HG02970 (cell line): ENCODE results near the gene XPO1.
"Not testable (repeated sequence)": the region's sequence is repeated elsewhere in the genome, so short reads cannot be mapped to it uniquely, and the experiment has no call there.

Experiments
- ATAC-seq: cut with Tn5 transposase; IDR thresholded peaks from one replicate; pipeline ENCODE4 v1.9.1; 2021; ENCODE audit warnings: mild to moderate bottlenecking, moderate library complexity, moderate number of reproducible peaks; ENCODE audit not compliant: unreplicated experiment, low FRiP score

XPO1 gene, protein sequence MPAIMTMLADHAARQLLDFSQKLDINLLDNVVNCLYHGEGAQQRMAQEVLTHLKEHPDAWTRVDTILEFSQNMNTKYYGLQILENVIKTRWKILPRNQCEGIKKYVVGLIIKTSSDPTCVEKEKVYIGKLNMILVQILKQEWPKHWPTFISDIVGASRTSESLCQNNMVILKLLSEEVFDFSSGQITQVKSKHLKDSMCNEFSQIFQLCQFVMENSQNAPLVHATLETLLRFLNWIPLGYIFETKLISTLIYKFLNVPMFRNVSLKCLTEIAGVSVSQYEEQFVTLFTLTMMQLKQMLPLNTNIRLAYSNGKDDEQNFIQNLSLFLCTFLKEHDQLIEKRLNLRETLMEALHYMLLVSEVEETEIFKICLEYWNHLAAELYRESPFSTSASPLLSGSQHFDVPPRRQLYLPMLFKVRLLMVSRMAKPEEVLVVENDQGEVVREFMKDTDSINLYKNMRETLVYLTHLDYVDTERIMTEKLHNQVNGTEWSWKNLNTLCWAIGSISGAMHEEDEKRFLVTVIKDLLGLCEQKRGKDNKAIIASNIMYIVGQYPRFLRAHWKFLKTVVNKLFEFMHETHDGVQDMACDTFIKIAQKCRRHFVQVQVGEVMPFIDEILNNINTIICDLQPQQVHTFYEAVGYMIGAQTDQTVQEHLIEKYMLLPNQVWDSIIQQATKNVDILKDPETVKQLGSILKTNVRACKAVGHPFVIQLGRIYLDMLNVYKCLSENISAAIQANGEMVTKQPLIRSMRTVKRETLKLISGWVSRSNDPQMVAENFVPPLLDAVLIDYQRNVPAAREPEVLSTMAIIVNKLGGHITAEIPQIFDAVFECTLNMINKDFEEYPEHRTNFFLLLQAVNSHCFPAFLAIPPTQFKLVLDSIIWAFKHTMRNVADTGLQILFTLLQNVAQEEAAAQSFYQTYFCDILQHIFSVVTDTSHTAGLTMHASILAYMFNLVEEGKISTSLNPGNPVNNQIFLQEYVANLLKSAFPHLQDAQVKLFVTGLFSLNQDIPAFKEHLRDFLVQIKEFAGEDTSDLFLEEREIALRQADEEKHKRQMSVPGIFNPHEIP (N-terminal part only)

GRCh38 chr2:61538200-61538919, at the start of gene XPO1:
Gene XPO1, minus strand, starts transcription at chr2:61538356. Its CDS starts 4,459 bp downstream, at chr2:61533897.
- peak; percentile 84 for ATAC-seq

DNA sequence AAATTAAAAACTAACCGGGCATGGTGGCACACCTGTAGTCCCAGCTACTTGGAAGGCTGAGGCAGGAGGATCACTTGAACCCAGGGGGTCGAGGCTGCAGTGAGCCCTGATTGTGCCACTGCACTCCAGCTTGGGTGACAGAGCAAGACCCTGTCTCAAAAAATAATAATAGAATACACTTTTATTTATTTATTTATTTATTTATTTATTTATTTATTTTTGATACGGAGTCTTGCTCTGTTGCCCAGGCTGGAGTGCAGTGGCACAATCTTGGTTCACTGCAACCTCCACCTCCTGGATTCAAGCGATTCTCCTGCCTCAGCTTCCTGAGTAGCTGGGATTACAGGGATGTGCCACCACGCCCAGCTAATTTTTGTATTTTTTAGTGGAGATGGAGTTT, 48.8 kb upstream of the XPO1 start:
- ATAC-seq = not testable (repeated sequence)

DNA sequence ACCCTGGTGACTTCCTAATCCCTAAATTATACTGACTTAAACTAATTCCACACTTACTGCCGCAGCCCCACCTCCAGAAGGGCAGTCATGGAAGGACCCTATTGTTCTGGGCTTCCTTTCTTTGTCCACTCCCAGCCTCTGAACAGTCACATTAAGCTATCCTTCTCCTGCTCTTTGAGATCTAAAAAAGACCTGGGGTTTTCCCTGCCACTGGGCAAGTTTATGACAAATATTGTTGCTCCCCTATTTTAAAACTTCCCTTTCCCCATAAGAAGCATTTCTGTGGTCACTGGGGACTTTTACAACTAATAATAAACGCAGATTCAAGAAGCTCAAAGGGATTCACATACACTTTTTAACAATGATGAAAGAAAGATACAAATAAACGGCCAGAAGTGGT, 47.2 kb upstream of the XPO1 start:
- no peak for ATAC-seq

DNA sequence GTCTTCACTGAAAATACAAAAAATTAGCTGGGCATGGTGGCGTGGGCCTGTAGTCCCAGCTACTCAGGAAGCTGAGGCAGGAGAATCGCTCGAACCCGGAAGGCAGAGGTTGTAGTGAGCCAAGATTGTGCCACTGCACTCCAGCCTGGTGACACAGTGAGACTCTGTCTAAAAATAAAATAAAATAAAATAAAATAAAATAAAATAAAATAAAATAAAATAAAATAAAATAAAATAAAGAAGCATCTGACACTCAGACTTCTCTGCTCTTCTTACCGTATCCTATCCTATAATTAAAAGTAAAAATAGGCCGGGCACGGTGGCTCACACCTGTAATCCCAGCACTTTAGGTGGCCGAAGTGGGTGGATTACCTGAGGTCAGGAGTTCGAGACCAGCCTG, 46.2 kb upstream of the XPO1 start:
- not testable (repeated sequence) for ATAC-seq

GRCh38 chr2:61582165-61582564, 44.0 kb upstream of the XPO1 start:
- ATAC-seq = no peak

DNA sequence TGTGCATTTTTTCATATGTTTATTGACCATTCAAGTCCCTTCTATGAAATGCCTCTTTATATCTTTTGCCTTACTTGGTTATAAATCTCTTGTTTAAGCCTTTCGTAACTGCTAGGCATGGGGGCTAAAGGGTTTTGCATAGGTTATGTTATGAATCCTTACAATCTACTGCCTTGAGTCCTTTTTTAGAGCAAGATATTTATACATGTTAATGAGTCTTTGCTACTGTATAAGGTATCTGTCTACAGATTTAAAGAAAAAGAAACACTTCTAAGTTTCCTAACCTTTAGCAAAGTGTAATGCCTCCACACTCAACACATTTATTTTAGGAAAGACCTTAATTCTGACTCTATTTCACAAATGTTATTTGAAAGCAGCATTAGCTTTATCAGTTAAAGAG, 43.6 kb upstream of the XPO1 start:
- ATAC-seq = no peak

- ATAC-seq = no peak
Measured at GRCh38 chr2:61575447-61575859, 37.3 kb upstream of the XPO1 start.

GRCh38 chr2:61566566-61566965, 28.4 kb upstream of the XPO1 start:
- ATAC-seq = no peak

DNA sequence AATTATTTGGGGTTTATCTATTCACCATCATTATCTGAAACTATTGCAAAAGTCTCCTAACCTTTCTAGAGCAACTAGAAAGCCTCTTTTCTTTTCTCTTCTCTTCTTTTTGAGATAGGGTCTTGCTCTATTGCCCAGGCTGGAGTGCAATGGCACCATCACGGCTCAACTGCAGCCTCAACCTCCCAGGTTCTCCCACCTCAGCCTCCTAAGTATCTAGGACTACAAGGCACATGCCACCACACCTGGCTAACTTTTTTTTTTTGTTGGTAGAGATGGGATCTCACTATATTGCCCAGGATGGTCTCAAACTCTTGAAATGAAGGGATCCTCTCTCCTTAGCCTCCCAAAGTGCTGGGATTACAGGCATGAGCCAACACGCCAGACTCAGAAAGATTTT, 24.5 kb upstream of the XPO1 start:
- ATAC-seq = no peak

DNA sequence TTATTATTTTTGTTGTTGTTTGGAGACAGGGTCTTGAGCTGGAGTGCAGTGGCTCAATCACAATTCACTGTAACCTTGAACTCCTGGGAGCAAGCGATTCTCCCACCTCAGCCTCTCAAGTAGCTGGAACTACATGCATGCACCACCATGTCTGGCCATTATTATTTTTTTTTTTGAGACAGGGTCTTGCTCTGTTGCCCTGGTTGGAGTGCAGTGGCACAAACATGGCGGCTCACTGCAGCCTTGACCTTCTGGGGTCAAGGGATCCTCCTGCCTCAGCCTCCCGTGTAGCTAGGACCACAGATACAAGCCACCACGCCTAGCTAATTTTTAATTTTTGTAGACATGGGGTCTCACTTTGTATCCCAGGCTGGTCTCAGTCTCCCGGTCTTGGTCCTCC, 20.0 kb upstream of the XPO1 start:
- no peak for ATAC-seq

DNA sequence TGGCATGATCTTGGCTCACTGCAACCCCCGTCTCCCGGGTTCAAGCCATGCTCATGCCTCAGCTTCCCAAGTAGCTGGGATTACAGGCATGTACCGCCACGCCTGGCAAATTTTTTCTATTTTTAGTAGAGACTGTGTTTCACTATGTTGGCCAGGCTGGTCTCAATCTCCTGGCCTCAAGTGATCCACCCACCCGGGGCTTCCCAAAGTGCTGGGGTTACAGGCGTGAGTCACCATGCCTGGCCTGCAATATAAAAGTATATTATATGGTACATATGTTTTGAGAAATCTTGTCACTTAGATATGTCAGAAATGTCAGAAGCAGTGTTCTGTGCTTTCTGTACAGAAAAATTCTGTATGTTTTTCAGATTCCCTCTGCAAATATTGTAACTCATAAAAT, 19.2 kb upstream of the XPO1 start:
- no peak for ATAC-seq

- no peak for ATAC-seq
Measured at GRCh38 chr2:61554604-61555003, 16.4 kb upstream of the XPO1 start.

- ATAC-seq = no peak
Measured at GRCh38 chr2:61550375-61551209, 12.4 kb upstream of the XPO1 start.

DNA sequence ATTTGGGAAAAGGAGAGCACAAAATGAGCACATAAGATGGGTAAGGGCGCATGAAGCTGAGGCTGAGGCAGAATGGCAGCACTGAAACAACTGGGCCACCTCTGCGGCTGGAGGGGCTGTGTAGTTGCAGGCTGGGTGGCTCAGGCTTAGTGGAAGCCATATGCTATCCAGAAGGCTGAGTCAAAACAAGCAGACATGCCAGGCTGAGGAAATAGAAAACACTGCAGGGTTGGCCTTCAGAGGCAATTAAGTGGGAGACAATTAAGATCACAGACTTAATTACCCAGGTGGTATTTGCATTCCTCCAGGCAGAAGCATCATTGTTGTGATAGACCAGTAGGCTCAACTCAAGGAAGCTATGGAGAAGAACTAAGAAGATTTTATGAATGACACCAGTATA, 11.4 kb upstream of the XPO1 start:
- no peak for ATAC-seq

DNA sequence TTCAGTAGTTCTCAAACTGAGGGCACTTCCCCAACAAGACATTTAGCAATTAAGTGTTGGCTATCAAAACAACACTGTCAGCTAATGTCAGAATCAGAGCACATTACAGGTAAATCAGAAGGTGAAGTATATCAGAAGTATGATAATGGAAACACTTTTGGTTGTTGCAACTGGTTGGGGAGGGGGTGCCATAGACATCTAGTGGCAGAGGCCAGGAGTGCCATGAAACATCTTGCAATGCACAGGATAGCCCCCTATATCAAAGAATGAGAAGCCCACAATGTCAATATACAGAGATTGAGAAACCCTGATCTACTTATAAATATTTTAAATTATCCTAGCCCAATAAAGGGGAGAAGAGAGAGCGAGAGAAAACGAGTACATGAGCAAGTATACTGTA, 4.9 kb upstream of the XPO1 start:
- no peak for ATAC-seq

- not testable (repeated sequence) for ATAC-seq
Measured at GRCh38 chr2:61540167-61540566, 2.0 kb upstream of the XPO1 start.

- no peak for ATAC-seq
Measured at GRCh38 chr2:61538920-61539520, 864 bp upstream of the XPO1 start.

DNA sequence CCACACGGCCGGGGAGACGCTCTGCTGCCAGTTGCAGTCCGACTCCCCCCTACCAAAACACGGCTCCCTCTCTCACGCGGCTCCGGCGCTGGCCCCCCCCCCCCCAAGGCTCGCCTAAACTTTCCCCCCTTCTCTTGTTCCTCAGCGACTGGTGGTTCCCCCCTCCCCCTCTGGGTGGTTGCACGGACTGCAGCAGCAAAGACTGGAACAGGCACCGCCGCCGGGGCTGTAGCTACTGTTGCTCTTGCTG, 281 bp downstream of the XPO1 start:
- no peak for ATAC-seq

DNA sequence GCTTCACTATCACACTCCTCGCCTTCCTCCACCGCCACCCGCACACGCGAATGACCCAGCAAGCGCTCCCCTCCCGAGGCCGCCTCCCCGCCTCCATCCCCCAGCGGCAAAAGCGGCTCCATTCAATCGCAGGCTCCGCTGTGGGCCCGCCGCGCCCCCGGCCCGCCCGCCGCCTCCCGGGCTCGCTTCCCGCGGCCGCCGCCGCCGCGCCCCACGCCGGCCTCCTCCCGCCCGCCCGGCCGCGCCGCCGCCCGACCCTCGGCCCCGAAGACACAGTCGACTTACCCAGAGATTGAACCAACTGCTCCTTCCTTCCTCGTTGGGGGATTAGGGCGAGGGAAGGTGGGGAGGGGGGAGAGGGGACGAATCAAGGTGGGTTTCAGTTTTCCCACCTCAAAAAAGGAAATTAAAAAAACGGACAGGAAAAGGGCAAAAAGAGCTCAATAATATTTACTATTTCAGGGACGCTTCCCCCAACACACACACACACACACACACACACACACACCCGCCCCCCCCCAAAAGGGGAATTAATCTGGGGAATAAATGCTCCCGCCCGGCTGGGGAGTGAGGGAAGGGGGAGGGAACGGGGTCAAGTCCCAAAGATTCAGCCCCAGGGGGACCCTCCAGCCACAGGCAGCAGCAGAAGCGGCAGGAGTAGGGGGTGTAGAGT, 743 bp downstream of the XPO1 start:
- no peak for ATAC-seq
